ENCODE data around the gene CLK2. TPM values are rescaled to one million over a fixed set of nuclear protein-coding genes. Genes with fewer than 3 reads are reported as not detected.
"Not testable (repeated sequence)": the region's sequence is repeated elsewhere in the genome, so short reads cannot be mapped to it uniquely, and the experiment has no call there.

The CLK2 gene
- total RNA-seq, 1 donor from 2014 or later, result 62.8 TPM

- Mint-ChIP-seq H3K36me3 (ENCODE audit: low read depth, unreplicated experiment) (peaks cover 9% of the 10 kb centered on the region), H3K4me3 (ENCODE audit: unreplicated experiment) (no peak overlapping the region), H3K27me3 (ENCODE audit: unreplicated experiment) (peaks cover 19% of the 10 kb centered on the region), H3K9me3 (ENCODE audit: unreplicated experiment) (no peaks in the 10 kb centered on the region), H3K4me1 (ENCODE audit: unreplicated experiment) (peaks cover 4% of the 10 kb centered on the region), H3K27ac (ENCODE audit: unreplicated experiment) (no peak overlapping the region)
- DNase-seq (ENCODE audit: low spot score), result no peak
- no peak for TF ChIP-seq CTCF (IDR thresholded peaks at IDR 0.05; ENCODE audit: unreplicated experiment)
Measured at GRCh38 chr1:155293086-155293749, 19.9 kb upstream of the CLK2 start.

GRCh38 chr1:155291006-155291405, 17.7 kb upstream of the CLK2 start:
- not testable (repeated sequence) for DNase-seq (ENCODE audit: low spot score); H3K4me1 Mint-ChIP-seq (ENCODE audit: unreplicated experiment); H3K4me3 Mint-ChIP-seq (ENCODE audit: unreplicated experiment); H3K27ac Mint-ChIP-seq (ENCODE audit: unreplicated experiment); H3K36me3 Mint-ChIP-seq (ENCODE audit: low read depth, unreplicated experiment); H3K9me3 Mint-ChIP-seq (ENCODE audit: unreplicated experiment)
- H3K27me3 Mint-ChIP-seq (ENCODE audit: unreplicated experiment), result peaks cover 16% of the 10 kb centered on the region

GRCh38 chr1:155287987-155288543, 14.8 kb upstream of the CLK2 start:
- DNase-seq (ENCODE audit: low spot score), result no peak
- Mint-ChIP-seq H3K36me3 (ENCODE audit: low read depth, unreplicated experiment) (peaks cover 18% of the 10 kb centered on the region), H3K27ac (ENCODE audit: unreplicated experiment) (no peak overlapping the region), H3K4me3 (ENCODE audit: unreplicated experiment) (no peak overlapping the region), H3K4me1 (ENCODE audit: unreplicated experiment) (no peaks in the 10 kb centered on the region), H3K9me3 (ENCODE audit: unreplicated experiment) (no peaks in the 10 kb centered on the region), H3K27me3 (ENCODE audit: unreplicated experiment) (peaks cover 7% of the 10 kb centered on the region)
- TF ChIP-seq CTCF (IDR thresholded peaks at IDR 0.05; ENCODE audit: unreplicated experiment), result no peak

- Mint-ChIP-seq H3K9me3 (ENCODE audit: unreplicated experiment) (no peaks in the 10 kb centered on the region), H3K27ac (ENCODE audit: unreplicated experiment) (no peak overlapping the region), H3K4me3 (ENCODE audit: unreplicated experiment) (no peak overlapping the region), H3K4me1 (ENCODE audit: unreplicated experiment) (no peaks in the 10 kb centered on the region), H3K27me3 (ENCODE audit: unreplicated experiment) (peaks cover 15% of the 10 kb centered on the region), H3K36me3 (ENCODE audit: low read depth, unreplicated experiment) (peaks cover 18% of the 10 kb centered on the region)
- no peak for DNase-seq (ENCODE audit: low spot score)
- no peak for TF ChIP-seq CTCF (IDR thresholded peaks at IDR 0.05; ENCODE audit: unreplicated experiment)
Measured at GRCh38 chr1:155286544-155286943, 13.2 kb upstream of the CLK2 start.

GRCh38 chr1:155285631-155286044, 12.3 kb upstream of the CLK2 start:
- TF ChIP-seq CTCF (IDR thresholded peaks at IDR 0.05; ENCODE audit: unreplicated experiment), result no peak
- no peak for DNase-seq (ENCODE audit: low spot score)
- H3K9me3 Mint-ChIP-seq (ENCODE audit: unreplicated experiment), result no peaks in the 10 kb centered on the region
- H3K27me3 Mint-ChIP-seq (ENCODE audit: unreplicated experiment), result peaks cover 13% of the 10 kb centered on the region
- H3K4me1 Mint-ChIP-seq (ENCODE audit: unreplicated experiment), result no peaks in the 10 kb centered on the region
- H3K27ac Mint-ChIP-seq (ENCODE audit: unreplicated experiment), result no peak overlapping the region
- no peak overlapping the region for H3K4me3 Mint-ChIP-seq (ENCODE audit: unreplicated experiment)
- peaks cover 18% of the 10 kb centered on the region for H3K36me3 Mint-ChIP-seq (ENCODE audit: low read depth, unreplicated experiment)
